Effector CD4-positive, alpha-beta T cell (primary cell): ENCODE data around the gene ELP2.
"Not testable (repeated sequence)": the region's sequence is repeated elsewhere in the genome, so short reads cannot be mapped to it uniquely, and the experiment has no call there.

Source experiments
- DNase-seq: peaks from one replicate; pipeline ENCODE4 v3.0.0-alpha.2; 2020
- total RNA-seq: gene quantifications from one replicate; lab custom pipeline; 2026; lab: John Stamatoyannopoulos, UW

ELP2 gene, protein sequence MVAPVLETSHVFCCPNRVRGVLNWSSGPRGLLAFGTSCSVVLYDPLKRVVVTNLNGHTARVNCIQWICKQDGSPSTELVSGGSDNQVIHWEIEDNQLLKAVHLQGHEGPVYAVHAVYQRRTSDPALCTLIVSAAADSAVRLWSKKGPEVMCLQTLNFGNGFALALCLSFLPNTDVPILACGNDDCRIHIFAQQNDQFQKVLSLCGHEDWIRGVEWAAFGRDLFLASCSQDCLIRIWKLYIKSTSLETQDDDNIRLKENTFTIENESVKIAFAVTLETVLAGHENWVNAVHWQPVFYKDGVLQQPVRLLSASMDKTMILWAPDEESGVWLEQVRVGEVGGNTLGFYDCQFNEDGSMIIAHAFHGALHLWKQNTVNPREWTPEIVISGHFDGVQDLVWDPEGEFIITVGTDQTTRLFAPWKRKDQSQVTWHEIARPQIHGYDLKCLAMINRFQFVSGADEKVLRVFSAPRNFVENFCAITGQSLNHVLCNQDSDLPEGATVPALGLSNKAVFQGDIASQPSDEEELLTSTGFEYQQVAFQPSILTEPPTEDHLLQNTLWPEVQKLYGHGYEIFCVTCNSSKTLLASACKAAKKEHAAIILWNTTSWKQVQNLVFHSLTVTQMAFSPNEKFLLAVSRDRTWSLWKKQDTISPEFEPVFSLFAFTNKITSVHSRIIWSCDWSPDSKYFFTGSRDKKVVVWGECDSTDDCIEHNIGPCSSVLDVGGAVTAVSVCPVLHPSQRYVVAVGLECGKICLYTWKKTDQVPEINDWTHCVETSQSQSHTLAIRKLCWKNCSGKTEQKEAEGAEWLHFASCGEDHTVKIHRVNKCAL
- total RNA-seq: 166 reads per million, percentile 90 among the genes with 10 or more reads in this experiment

DNA sequence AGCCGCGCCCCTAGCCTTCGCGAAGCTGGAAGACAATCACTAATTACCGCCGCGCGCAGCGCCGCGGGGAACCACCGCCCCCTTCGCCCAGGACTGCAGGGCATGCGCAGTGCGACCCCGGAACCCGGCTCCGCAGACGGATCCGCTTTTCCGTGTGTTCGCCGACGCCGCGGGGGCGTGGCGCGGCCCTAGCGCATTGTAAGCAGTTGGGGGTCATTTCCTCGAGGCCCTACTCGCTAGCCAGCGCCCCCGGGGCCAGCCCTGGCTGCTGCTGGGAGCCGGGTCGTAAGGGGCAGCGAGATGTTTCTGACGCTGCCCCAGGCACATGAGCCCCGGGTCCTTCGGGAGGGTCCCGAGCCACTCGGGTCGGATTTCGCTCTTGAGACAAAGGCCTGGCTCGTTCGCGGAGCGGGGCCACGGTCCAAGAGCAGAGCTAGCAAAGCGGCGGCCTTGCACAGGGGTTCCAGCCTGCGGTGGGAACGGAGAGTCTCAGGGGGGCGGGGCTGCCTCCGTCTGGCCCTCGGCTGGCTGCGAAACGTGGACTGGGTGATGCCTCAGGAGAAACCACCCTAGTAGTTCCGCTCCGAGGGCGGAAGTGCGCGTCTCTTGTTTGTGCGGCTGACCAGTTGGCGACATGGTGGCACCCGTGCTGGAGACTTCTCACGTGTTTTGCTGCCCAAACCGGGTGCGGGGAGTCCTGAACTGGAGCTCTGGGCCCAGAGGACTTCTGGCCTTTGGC is at the start of gene ELP2, which contains the start of gene SLC39A6:
Gene ELP2, plus strand, starts transcription at position 600 of the 739 bp plus-strand sequence. Its CDS starts 35 bp downstream, at position 635.
Gene SLC39A6, minus strand, starts transcription at position 41 of the 739 bp plus-strand sequence. CDS start 2,333 bp downstream, outside the sequence.
- peak; percentile 93 for DNase-seq

DNA sequence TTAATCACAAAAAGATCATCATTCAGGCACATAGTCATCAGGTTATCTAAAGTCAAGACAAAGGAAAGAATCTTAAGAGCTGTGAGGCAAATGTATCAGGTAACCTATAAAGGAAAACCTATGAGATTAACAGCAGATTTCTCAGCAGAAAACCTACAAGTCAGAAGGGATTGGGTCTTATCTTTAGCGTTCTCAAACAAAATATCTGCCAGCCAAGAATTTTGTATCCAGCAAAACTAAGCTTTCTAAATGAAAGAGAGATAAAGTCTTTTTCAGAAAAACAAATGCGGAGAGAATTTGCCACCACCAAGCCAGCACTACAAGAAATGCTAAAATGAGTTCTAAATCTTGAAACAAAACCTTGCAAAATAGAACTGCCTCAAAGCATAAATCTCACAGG is 48.6 kb upstream of the ELP2 start:
- DNase-seq: not testable (repeated sequence)

DNA sequence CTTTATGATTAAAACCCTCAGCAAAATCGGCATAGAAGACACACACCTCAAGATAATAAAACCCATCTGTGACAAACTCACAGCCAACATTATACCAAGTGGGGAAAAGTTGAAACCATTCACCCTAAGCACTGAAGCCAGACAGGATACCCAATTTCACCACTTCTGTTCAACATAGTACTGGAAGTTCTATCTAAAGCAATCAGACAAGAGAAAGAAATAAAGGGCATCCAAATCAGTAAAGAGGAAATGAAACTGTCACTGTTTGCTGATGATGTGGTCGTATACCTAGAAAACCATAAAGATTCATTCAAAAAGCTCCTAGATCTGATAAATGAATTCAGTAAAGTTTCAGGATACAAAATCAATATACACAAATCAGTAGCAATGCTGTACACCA is 46.0 kb upstream of the ELP2 start:
- no peak for DNase-seq

DNA sequence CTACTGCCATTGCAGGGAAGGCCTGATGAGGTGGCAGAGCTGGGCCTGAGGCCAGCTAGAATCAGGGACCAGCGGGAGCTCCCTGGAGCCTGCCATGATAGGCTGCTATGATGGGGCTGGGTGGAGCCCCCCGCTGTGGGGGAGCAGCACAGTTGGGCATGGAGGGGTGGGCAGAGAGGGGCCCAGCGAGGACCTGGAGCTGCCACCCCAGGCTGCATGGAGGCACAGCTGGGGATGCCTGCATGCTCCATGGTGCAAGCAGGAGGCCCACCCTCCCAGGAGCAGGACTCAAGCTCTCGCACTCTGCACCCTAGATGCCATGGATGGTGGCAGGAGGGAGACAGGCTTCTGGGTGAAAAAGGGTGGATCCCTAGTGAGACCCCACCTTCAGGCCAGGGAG is 44.5 kb upstream of the ELP2 start:
- no peak for DNase-seq

DNA sequence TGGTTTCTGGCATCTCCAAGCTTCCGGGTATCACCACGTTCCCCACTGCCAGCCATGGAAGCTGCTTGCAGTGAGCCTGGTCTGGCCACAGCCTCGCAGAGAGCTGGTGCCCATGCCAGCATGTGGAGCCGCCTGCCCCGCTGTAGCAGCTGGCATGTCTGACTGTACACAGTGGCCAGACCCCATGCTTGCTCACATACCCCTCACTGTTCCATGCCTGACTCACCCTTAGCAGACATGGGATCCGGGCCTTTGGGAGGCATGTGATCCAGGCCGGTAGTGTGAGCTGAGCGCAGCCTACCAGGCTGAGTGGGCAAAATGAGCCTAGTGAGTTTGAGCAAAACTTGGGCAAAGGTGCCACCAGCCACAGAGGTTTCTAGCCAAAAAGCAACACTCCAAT is 43.5 kb upstream of the ELP2 start:
- no peak for DNase-seq

DNA sequence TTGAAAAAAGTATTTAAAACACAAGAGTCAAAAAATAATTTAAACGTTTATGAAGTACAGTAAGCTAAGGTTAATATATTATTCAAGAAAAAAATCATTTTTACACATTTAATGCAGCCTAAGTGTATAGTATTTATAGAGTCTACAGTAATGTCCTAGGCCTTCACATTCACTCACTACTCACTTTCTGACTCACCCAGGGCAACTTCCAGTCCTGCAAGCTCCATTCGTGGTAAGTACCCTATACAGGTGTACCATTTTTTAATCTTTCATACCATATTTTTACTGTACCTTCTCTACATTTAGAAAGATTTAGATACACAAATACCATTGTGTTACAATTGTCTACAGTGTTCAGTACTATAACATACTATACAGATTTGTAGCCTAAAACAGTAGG is 41.4 kb upstream of the ELP2 start:
- DNase-seq: no peak

DNA sequence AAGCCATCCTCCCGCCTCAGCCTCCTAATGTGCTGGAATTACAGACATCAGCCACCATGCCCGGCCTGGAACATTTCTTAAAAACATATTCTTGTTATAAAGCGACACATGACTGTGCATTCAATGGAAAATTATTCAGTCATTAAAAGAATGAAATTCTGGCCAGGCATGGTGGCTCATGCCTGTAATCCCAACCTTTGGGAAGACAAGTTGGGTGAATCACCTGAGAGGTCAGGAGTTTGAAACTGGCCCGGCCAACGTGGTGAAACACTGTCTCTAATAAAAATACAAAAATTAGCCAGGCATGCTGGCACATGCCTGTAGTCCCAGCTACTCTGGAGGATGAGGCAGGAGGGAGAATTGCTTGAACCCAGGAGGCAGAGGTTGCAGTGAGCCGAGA is 40.7 kb upstream of the ELP2 start:
- no peak for DNase-seq

DNA sequence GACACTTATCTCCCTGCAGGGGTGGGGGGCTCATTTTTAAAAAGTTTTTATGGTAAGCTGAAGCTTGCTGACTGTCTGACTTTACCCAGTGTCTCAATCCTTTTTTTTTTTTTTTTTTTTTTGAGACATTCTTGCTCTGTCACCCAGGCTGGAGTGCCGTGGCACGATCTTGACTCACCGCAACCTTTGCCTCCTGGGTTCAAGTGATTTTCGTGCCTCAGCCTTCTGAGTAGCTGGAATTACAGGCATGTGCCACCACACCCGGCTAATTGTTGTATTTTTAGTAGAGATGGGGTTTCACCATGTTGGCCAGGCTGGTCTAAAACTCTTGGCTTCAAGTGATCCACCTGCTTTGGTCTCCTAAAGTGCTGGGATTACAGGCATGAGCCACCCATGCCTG is 37.6 kb upstream of the ELP2 start:
- not testable (repeated sequence) for DNase-seq

DNA sequence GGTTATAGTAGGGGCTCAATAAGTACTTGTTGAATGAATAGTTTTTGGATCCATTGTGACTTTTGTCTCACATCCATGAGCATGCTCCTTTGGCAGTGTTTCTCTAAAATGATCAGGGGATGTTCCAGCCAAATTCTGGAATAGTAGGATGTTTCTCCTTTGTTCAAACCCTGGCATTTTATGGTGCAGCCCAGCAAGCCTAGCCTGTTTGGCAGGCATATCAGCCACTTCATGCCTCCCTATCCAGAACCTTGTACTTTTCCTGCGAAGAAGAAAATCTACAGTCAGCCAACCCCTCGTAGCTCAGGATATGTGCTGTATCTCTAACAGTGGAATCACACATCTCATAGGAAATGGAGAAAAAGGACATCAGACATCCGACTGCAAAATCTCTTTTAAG is 35.3 kb upstream of the ELP2 start:
- DNase-seq: no peak

DNA sequence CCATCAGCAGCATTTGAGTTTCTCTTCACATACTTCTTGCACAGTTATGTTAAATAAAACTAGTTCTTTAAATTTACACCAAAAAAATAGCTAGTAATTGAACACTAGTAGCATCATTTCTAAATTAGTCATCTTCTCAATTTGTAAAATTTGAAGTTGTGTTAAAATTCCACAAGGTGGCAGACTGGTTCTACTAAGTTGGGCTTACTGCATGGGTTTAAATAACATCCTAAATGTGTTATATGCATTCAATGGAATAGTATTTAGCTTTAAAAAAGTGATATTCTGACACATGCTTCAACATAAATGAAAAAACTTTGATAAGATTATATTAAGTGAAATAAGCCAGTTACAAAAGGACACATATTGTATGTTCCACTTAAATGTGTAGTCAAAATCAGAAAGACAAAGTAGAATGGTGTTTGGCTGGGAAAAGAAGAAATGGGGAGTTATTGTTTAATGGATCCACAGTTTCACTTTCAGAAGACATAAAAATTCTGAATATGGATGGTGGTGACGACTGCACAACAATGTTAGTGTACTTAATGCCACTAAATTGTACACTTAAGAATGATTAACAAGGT is 33.7 kb upstream of the ELP2 start:
- DNase-seq: no peak

DNA sequence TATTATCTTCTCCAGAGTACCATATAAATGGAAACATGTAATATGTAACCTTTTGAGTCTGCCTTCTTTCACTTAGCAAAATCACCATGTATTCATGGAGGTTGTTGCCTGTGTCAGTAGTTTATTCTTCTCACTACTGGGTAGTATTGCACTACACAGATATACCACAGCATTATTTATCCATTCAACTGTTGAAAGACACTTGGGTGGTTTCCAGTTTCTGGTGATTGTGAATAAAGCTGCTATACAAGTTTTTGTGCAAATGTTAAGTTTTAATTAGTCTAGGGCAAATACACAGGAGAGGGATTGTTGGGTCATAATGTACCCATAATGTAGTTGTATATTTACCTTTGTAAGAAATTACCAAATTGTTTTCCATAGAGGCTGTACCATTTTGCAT is 32.7 kb upstream of the ELP2 start:
- DNase-seq: no peak

DNA sequence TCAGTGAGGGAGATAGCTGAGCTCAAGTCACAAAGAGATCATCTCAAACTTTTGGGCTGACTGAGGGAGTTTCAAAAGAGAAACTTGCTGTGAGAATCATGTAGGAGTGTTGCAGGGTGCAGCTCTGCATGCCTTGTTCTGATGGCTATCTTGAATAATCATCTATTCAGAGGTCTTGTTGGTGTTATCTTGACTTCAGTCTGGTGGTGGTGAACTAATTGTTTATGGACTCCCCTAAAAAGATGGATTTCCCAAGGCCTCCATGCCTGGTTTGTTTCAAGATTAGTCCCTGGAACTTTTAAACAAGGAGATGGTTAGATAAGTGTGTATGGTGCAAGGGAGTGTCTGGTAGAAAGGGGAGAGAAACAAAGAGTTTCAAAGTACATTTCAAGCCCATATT is 30.4 kb upstream of the ELP2 start:
- DNase-seq: no peak

DNA sequence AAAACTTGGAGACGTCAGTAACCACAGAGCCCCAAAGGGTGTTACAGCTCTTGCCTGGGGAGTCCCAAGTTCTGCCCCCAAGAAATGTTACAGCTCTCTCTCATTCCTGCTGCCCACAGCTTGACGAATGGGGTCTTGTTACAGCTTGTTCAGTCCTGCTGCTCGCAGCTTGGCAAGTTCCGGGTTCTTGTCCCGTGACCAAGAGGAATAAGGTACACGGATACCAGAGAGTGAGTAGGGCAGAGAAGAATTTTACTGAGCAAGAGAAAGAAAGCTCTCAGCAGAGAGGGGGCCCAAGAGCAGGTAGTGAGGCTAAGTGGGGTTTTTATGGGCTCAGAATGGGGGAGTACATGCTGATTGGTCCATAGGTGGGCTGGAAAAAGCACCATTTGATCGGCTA is 27.8 kb upstream of the ELP2 start:
- no peak for DNase-seq

DNA sequence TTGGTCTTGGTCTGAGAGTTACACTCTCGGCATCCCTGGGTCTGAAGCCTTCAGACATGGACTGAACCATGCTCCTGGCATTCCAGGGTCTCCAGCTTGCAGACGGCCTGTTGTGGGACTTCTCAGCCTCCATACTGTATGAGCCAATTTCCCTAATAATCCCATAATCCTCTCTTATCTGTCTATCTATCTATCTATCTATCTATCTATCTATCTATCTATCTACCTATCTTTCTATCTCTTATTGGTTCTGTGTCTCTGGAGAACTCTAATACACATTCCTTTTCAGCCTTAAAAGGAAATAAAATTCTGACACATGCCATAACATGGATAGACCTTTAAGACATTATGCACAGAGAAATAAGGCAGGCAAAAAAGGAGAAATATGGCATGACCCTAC is 24.9 kb upstream of the ELP2 start:
- no peak for DNase-seq

DNA sequence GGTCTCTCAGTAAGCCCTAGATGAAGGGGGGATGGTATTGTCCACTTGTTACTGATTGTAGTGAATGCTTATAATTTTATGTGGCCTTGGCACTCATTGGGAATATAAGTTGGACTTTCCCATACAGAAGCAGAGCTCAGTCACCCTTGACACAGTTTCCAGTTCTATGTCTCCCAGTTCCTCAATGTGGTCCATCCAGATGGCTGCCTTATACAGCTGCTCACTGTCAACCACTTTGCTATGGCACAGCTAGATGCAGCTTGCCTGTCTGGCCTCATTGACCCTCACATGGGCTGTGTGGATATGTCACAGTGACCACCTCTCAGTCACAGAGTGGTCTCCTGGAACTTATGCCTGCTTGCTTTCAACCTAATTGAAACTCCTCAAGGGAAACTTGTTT is 22.2 kb upstream of the ELP2 start:
- DNase-seq: no peak

DNA sequence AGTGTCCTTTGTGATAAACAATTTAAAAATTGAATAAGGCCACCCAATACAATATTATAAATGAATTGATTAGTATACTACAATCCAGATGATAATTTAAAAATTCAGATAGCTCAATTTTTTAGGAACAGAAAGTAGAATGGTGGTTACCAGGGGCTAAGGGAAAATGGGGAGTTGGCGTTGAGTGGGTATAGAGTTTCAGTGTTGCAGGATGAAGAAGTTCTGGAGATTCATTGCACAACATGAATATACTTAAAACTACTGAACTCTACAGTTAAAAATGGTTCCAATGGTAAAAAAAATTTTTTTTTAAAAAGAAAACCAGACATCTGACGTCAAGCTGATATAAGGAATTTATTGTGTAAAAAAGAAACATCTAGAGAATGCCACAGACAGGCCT is 21.5 kb upstream of the ELP2 start:
- no peak for DNase-seq

DNA sequence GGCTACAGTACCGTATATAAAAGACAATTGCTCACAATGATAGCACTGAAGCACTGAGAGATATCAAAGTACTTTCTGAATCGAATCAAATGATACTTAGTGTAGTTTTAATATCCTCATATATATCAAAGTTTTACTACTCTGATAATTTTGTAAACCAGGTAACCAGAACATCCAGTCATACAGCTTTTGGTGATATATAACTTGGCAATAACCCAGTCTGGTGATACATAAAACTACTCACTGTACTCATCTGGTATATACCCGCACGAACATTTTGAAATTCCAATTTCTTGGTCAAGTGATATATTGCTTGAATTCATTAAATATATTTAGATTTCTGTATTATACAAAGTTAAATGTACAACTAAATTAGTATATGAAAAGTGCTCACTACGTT is 21.1 kb upstream of the ELP2 start:
- DNase-seq: no peak

DNA sequence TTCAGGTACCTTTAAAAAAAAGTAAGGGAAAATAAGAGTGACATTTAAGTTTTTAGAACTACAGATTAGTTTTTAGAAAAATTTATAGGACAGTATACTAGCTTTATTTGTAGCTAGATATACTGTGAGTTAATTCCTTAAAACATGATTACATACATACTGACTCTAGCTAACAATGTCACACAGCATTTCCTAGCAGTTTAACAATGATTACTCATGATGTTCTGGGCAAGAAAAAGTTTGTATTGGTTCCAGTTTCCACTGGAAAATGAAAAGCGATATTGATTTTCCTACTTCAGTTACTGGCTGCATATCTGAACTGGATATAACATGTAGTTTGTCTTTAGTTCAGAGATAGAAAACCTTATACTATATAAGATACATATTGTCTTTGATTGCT is 20.0 kb upstream of the ELP2 start:
- DNase-seq: no peak

DNA sequence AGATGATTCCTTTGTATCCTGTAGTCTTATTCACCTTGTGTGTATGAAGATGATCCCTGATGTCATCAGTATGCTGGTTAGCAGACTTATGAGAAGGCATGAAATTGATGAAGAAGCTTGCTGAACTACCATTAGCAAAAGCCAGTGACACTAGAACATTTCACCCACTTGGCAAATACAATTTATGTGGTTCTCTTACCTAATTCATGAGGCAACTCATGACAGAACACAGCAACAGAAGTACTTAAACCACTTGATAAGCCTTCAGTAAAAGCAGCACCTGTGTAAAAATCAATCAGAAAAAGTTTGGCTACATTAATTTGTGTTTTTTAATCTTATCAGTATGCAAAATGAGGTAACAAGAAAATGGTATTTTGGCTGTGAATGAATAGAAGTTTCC is 17.4 kb upstream of the ELP2 start:
- no peak for DNase-seq

DNA sequence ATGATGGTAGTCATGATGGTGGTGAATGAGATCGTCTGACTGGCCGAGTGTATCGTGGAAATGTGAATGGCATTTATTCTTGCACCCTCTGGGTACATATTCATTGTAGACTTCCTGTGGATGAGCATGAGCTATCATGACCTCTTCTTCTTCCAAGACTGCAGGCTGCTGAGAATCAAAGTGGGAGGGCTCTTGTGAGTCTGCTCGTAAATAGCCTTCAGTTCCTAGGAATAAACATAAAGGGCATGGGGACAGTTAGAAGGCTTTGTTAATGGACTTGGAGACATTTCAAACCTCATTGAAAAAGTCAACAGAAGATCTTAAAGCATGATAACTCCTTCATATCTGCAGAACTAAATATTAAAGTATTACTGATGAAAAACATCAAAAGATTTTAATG is 15.4 kb upstream of the ELP2 start:
- no peak for DNase-seq

DNA sequence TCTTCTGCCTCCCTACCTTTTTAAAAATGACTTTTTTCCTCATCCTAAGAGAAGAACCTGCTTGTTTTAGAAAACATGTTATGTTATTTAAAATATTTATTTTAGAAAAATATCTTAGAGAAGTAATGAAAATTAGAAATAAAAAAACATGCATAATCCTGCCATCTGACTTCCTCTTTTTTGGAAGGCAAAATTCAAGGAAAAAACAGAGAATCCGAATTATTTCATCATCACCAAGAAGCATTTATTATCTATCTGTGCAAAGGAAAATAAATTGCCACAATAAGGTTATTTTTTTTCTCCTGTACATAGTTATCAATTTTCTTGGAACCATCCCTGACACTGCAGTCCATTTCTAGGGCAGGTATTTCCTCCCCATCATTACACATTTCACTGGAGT is 15.0 kb upstream of the ELP2 start:
- DNase-seq: no peak

DNA sequence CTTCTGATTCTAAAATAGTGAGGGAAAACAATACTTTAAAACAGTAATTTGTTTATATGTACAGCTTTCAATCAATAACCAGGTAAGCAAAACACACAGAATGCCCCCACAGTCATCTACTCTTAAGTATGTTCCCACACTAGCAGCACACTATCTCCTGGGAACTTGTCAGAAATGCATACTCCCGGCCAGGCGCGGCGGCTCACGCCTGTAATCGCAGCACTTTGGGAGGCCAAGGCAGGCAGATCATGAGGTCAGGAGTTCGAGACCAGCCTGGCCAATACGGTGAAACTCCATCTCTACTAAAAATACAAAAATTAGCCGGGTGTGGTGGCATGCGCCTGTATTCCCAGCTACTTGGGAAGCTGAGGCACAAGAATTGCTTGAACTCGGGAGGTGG is 12.9 kb upstream of the ELP2 start:
- DNase-seq: not testable (repeated sequence)

DNA sequence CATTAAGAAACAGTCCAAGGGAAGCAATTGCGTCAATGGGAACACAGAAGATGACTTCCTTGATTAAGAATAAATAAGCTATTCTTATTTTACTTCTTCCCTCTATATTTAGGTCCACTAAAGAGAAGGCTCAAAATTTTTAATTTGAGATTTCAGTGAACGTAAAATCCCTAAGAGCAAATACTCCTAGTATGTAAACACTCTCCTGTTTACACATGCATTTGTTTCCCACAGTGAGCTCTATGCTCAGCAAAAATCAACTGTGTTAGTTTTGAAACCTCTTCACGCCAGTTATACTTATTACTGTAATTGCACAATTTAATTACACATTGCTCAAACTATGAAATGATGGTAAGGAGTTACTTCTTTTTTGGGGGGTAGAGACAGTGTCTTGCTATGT is 9.4 kb upstream of the ELP2 start:
- no peak for DNase-seq
